B cell (primary cell): ENCODE data around the gene MCCD1. TPM values are rescaled to one million over a fixed set of nuclear protein-coding genes. Genes with fewer than 3 reads are reported as not detected.

Experiments
- ATAC-seq: fragments of 200-7000 bp; cut with Tn5 transposase; one replicate; pipeline ENCODE4 v1.10.0; 2021; ENCODE audit warnings: low read depth, mild to moderate bottlenecking, moderate number of reproducible peaks, moderate library complexity
- CTCF ChIA-PET: fragments of 350-600 bp; sonication (Branson Sonifier 250); formaldehyde crosslinking; loops from one replicate; lab custom pipeline; 2021; ENCODE audit warnings: antibody characterized with exemption, inconsistent platforms; lab: Charles Lee
- POLR2A ChIA-PET: fragments of 350-600 bp; sonication (Branson Sonifier 250); formaldehyde crosslinking; loops from one replicate; lab custom pipeline; 2021; ENCODE audit warnings: antibody characterized with exemption; lab: Charles Lee
- DNase-seq: peaks from one replicate; pipeline ENCODE4 v3.0.0; 2013
- H2AFZ ChIP-seq: 2 replicates; pipeline ENCODE4 v1.6.1; 2012; ENCODE audit warnings: mild to moderate bottlenecking, low read depth, low read length; ENCODE audit not compliant: insufficient read depth, poor library complexity, severe bottlenecking
- H3K27ac ChIP-seq, 2 donors: 1 replicate in 1 of 2; 2 replicates in 1 of 2; pipeline ENCODE4 v1.5.1; 2012 to 2013; ENCODE audit warnings: low read length in 2 of 2, mild to moderate bottlenecking in 2 of 2, moderate library complexity in 1 of 2
- H3K27me3 ChIP-seq, 4 experiments: fragments of 200-600 bp in 1 of 4; sonication (generic) in 1 of 4; replicated peaks in 1 of 4; 1 replicate in 2 of 4; 2 replicates in 2 of 4; pipeline versions ENCODE4 v1.6.1 to v1.7.0; 2013 to 2016; ENCODE audit warnings: low read length in 3 of 4, mild to moderate bottlenecking in 2 of 4, mixed read lengths in 1 of 4, moderate library complexity in 1 of 4; ENCODE audit not compliant: insufficient read depth in 4 of 4, control insufficient read depth in 3 of 4; ENCODE audit errors: control extremely low read depth in 1 of 4
- H3K36me3 ChIP-seq, 2 experiments: replicated peaks in 1 of 2; 1 replicate in 1 of 2; 2 replicates in 1 of 2; pipeline versions ENCODE4 v1.6.1 to v1.7.1; 2013; ENCODE audit warnings: low read length in 1 of 2; ENCODE audit not compliant: insufficient read depth in 2 of 2, control insufficient read depth in 1 of 2; ENCODE audit errors: control extremely low read depth in 1 of 2, extremely low read depth in 1 of 2
- H3K4me1 ChIP-seq, 2 donors: fragments of 200-600 bp in 1 of 2; sonication (generic) in 1 of 2; 1 replicate in 1 of 2; 2 replicates in 1 of 2; pipeline versions ENCODE4 v1.5.1 to v1.6.1; 2013 to 2017; ENCODE audit warnings: low read length in 2 of 2; ENCODE audit not compliant: control insufficient read depth in 2 of 2, insufficient read depth in 2 of 2
- H3K4me2 ChIP-seq: replicated peaks from 2 replicates; pipeline ENCODE3; 2012; ENCODE audit warnings: mild to moderate bottlenecking, low read depth, low read length; ENCODE audit not compliant: poor library complexity, severe bottlenecking
- H3K4me3 ChIP-seq, 5 experiments: fragments of 200-600 bp in 1 of 5; sonication (generic) in 1 of 5; 1 replicate in 3 of 5; 2 replicates in 2 of 5; pipeline versions ENCODE4 v1.5.1 to v1.7.0; 2011 to 2016; ENCODE audit warnings: low read length in 4 of 5, mild to moderate bottlenecking in 4 of 5, low read depth in 2 of 5, control low read depth in 1 of 5, moderate library complexity in 1 of 5; ENCODE audit not compliant: insufficient read depth in 1 of 5; ENCODE audit errors: control extremely low read depth in 1 of 5, extremely low read depth in 1 of 5
- H3K79me2 ChIP-seq: fragments of 200-600 bp; sonication (generic); one replicate; pipeline ENCODE4 v1.6.0; 2016; ENCODE audit warnings: low read length; ENCODE audit not compliant: control insufficient read depth, insufficient read depth
- H3K9ac ChIP-seq: fragments of 200-600 bp; sonication (generic); 2 replicates; pipeline ENCODE4 v1.6.1; 2017; ENCODE audit warnings: mild to moderate bottlenecking, low read length, moderate library complexity
- H3K9me3 ChIP-seq, 3 donors: one replicate each; pipeline versions ENCODE4 v1.6.1 to v1.7.1; 2013; ENCODE audit warnings: low read length in 2 of 3; ENCODE audit not compliant: control insufficient read depth in 2 of 3, insufficient read depth in 1 of 3; ENCODE audit errors: control extremely low read depth in 1 of 3
- H4K20me1 ChIP-seq: 2 replicates; pipeline ENCODE4 v1.6.0; 2012; ENCODE audit warnings: mild to moderate bottlenecking, low read length; ENCODE audit not compliant: insufficient read depth, control insufficient read depth, poor library complexity, severe bottlenecking
- H3K27ac Mint-ChIP-seq: one replicate; pipeline ENCODE4 v1.8.0; 2021; ENCODE audit warnings: mixed read lengths
- H3K27me3 Mint-ChIP-seq: one replicate; pipeline ENCODE4 v1.8.0; 2021; ENCODE audit warnings: mixed read lengths
- H3K4me1 Mint-ChIP-seq: one replicate; pipeline ENCODE4 v1.8.0; 2021; ENCODE audit warnings: mixed read lengths
- H3K4me3 Mint-ChIP-seq: one replicate; pipeline ENCODE4 v1.8.0; 2021; ENCODE audit warnings: mixed read lengths
- H3K9me3 Mint-ChIP-seq: one replicate; pipeline ENCODE4 v1.8.0; 2022; ENCODE audit warnings: mixed read lengths; ENCODE audit not compliant: insufficient read depth
- EZH2 ChIP-seq: IDR thresholded peaks from 2 replicates; pipeline ENCODE4 v1.6.1; 2012; ENCODE audit warnings: borderline replicate concordance, low read depth, mild to moderate bottlenecking, moderate library complexity, low read length; ENCODE audit not compliant: insufficient read depth, poor library complexity, severe bottlenecking
- WGBS: methylation state at CpG from one replicate; pipeline ENCODE4 v1.1.5; 2013; ENCODE audit warnings: missing lambda C conversion rate; ENCODE audit not compliant: insufficient coverage; 5-methylcytosine and 5-hydroxymethylcytosine counted together
- intact Hi-C: fragments of 100-400 bp; cut with micrococcal nuclease; formaldehyde crosslinking; loops from one replicate; pipeline ENCODE4 v1.10.0; 2022
- polyA plus RNA-seq: library from polyadenylated mRNA; depleted of rRNA; stranded (reverse); fragments of >200 nt; gene quantifications from 2 replicates; pipeline ENCODE4 v1.2.3, GENCODE V29; 2012
- total RNA-seq, 2 donors: library from RNA; stranded (reverse); fragments of 120-200 nt in 1 of 2; gene quantifications; 1 replicate in 1 of 2; 2 replicates in 1 of 2; pipeline versions ENCODE4 v1.2.3 to v1.2.4, GENCODE V29; 2013 to 2022
- TF ChIP-seq, protein P1 (sequence below): fragments of 200-600 bp; IDR thresholded peaks from one replicate; pipeline ENCODE4 v1.8.0; 2022; ENCODE audit warnings: antibody characterized with exemption, mild to moderate bottlenecking

MCCD1 gene
- total and polyA plus RNA-seq, 2 donors (not counting 1 experiment from before 2014, with no cell fraction given): not detected

DNA sequence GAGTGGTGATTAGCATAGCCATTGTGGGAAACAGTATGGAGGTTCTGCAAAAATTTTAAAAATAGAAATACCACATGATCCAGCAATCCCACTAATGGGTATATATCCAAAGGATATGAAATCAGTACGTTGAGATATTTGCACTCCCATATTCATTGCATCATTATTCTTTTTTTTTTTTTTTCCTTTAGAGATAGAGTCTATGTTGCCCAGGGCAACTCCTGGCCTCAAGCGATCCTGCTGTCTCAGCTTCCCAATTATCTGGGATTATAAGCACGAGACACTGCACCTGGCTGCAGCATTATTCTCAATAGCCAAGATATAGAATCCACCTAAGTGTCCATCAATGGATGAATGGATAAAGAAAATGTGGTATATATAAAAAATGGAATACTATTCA lies 6.9 kb upstream of the MCCD1 start:
- Histone ChIP-seq H3K4me1 (no peaks in the 10 kb centered on the region), H2AFZ (no peak overlapping the region), H3K4me2 (no peak overlapping the region), H3K9me3 (no peaks in the 10 kb centered on the region), H3K27me3 (peaks cover 0 to 2% (median 0%) of the 10 kb centered on the region in 4 experiments), H3K79me2 (no peaks in the 10 kb centered on the region), H3K4me3 (no peak overlapping the region), H4K20me1 (no peaks in the 10 kb centered on the region), H3K9ac (no peak overlapping the region), H3K36me3 (no peaks in the 10 kb centered on the region), H3K27ac (no peak overlapping the region)
- CTCF ChIA-PET: no interaction called here
- Mint-ChIP-seq H3K27me3 (peaks cover 7% of the 10 kb centered on the region), H3K9me3 (no peaks in the 10 kb centered on the region), H3K4me1 (no peaks in the 10 kb centered on the region), H3K27ac (no peak overlapping the region), H3K4me3 (no peak overlapping the region)
- ATAC-seq (no peak), DNase-seq (no peak)
- POLR2A ChIA-PET: no interaction called here
- no peak for TF ChIP-seq EZH2
- TF ChIP-seq, protein P1, sequence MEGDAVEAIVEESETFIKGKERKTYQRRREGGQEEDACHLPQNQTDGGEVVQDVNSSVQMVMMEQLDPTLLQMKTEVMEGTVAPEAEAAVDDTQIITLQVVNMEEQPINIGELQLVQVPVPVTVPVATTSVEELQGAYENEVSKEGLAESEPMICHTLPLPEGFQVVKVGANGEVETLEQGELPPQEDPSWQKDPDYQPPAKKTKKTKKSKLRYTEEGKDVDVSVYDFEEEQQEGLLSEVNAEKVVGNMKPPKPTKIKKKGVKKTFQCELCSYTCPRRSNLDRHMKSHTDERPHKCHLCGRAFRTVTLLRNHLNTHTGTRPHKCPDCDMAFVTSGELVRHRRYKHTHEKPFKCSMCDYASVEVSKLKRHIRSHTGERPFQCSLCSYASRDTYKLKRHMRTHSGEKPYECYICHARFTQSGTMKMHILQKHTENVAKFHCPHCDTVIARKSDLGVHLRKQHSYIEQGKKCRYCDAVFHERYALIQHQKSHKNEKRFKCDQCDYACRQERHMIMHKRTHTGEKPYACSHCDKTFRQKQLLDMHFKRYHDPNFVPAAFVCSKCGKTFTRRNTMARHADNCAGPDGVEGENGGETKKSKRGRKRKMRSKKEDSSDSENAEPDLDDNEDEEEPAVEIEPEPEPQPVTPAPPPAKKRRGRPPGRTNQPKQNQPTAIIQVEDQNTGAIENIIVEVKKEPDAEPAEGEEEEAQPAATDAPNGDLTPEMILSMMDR: no peak
- no CpG with 5 or more reads among the region's 3 CpGs for WGBS
- intact Hi-C loops: no loop called here

DNA sequence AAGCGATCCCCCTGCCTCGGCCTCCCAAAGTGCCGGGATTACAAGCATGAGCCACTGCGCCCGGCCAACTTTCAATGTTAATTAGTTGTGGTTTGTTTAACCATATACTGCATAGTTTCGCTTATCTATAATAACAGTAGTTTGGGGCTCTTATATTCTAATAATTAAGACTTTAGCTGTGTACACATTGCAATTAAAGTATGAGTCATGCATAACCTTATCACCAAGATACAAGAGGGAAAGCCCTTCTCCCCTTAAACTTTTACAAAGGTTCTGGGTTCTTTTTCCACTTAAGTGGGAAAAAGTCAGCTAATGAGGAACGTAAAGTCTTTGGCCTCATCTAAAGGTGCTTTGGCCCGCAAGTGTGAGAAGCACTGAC lies 3.2 kb upstream of the MCCD1 start:
- Histone ChIP-seq H3K9me3 (no peaks in the 10 kb centered on the region), H4K20me1 (peaks cover 9% of the 10 kb centered on the region), H3K79me2 (no peaks in the 10 kb centered on the region), H3K36me3 (peaks cover 0 to 8% of the 10 kb centered on the region in 2 experiments), H2AFZ (no peak overlapping the region), H3K4me3 (no peak overlapping the region), H3K27ac (no peak overlapping the region), H3K9ac (no peak overlapping the region), H3K27me3 (no peaks in the 10 kb centered on the region), H3K4me1 (no peaks in the 10 kb centered on the region), H3K4me2 (no peak overlapping the region)
- Mint-ChIP-seq H3K4me3 (no peak overlapping the region), H3K27ac (no peak overlapping the region), H3K27me3 (peaks cover under 1% of the 10 kb centered on the region), H3K4me1 (no peaks in the 10 kb centered on the region), H3K9me3 (no peaks in the 10 kb centered on the region)
- intact Hi-C loops: no loop called here
- POLR2A ChIA-PET: interaction anchor here (0.6 kb wide), 1 partner anchor 10 kb away, joined by 3 read pairs; no protein-coding TSS in a partner anchor
- no peak for TF ChIP-seq EZH2
- TF ChIP-seq, protein P1: no peak
- WGBS: 100% methylated on average over 2 of the region's 8 CpGs
- ATAC-seq (no peak), DNase-seq (no peak)
- CTCF ChIA-PET: no interaction called here
